Mesenchymal stem cell (in vitro differentiated cells and primary cell): ENCODE data around the gene OR6N2.

Source experiments
- DNase-seq: peaks from one replicate; pipeline ENCODE4 v3.0.0-alpha.2; 2013
- H2AFZ ChIP-seq: one replicate; pipeline ENCODE4 v1.6.1; 2013; ENCODE audit warnings: low read depth, mild to moderate bottlenecking, control low read depth, inconsistent platforms, low read length, moderate library complexity
- H2AK5ac ChIP-seq: 2 replicates; pipeline ENCODE4 v1.6.1; 2013; ENCODE audit warnings: low read length, moderate library complexity, mild to moderate bottlenecking, inconsistent platforms; ENCODE audit not compliant: severe bottlenecking
- H2BK120ac ChIP-seq: one replicate; pipeline ENCODE4 v1.6.1; 2013; ENCODE audit warnings: low read depth, mild to moderate bottlenecking, inconsistent platforms, low read length, moderate library complexity
- H2BK12ac ChIP-seq, 2 experiments: one replicate each; pipeline ENCODE4 v1.6.1; 2013; ENCODE audit warnings: inconsistent platforms in 2 of 2, low read length in 2 of 2, mild to moderate bottlenecking in 2 of 2, moderate library complexity in 2 of 2, control low read depth in 1 of 2
- H2BK15ac ChIP-seq: one replicate; pipeline ENCODE4 v1.6.1; 2013; ENCODE audit warnings: mild to moderate bottlenecking, low read depth, inconsistent platforms; ENCODE audit not compliant: poor library complexity, severe bottlenecking
- H2BK5ac ChIP-seq: 2 replicates; pipeline ENCODE4 v1.6.1; 2013; ENCODE audit warnings: low read depth, mild to moderate bottlenecking, low read length, control low read depth, inconsistent platforms; ENCODE audit not compliant: poor library complexity, severe bottlenecking
- H3K14ac ChIP-seq, 2 experiments: one replicate each; pipeline ENCODE4 v1.6.1; 2013; ENCODE audit warnings: inconsistent platforms in 2 of 2, low read length in 2 of 2, control low read depth in 1 of 2, mild to moderate bottlenecking in 1 of 2, moderate library complexity in 1 of 2
- H3K18ac ChIP-seq, 2 experiments: one replicate each; pipeline ENCODE4 v1.6.1; 2013; ENCODE audit warnings: inconsistent platforms in 2 of 2, low read length in 2 of 2, control low read depth in 1 of 2, low read depth in 1 of 2, mild to moderate bottlenecking in 1 of 2
- H3K23ac ChIP-seq, 2 experiments: one replicate each; pipeline ENCODE4 v1.6.1; 2013; ENCODE audit warnings: inconsistent platforms in 2 of 2, low read length in 2 of 2, mild to moderate bottlenecking in 2 of 2, moderate library complexity in 2 of 2, control low read depth in 1 of 2
- H3K27ac ChIP-seq: 2 replicates; pipeline ENCODE4 v1.5.1; 2013; ENCODE audit warnings: mild to moderate bottlenecking, moderate library complexity, low read length, control low read depth, inconsistent platforms; ENCODE audit not compliant: poor library complexity, severe bottlenecking
- H3K27me3 ChIP-seq, 2 experiments: 2 replicates each; pipeline versions ENCODE4 v1.6.1 to v1.7.0; 2013; ENCODE audit warnings: low read length in 2 of 2, mild to moderate bottlenecking in 2 of 2, moderate library complexity in 2 of 2, control low read depth in 1 of 2, inconsistent platforms in 1 of 2; ENCODE audit not compliant: control insufficient read depth in 1 of 2, insufficient read depth in 1 of 2
- H3K36me3 ChIP-seq, 2 experiments: 2 replicates each; pipeline versions ENCODE4 v1.6.1 to v1.7.0; 2013; ENCODE audit warnings: low read length in 2 of 2, control low read depth in 1 of 2, inconsistent platforms in 1 of 2, low read depth in 1 of 2, mild to moderate bottlenecking in 1 of 2; ENCODE audit not compliant: insufficient read depth in 2 of 2, control insufficient read depth in 1 of 2
- H3K4ac ChIP-seq, 2 experiments: one replicate each; pipeline ENCODE4 v1.6.1; 2013; ENCODE audit warnings: inconsistent platforms in 2 of 2, low read length in 2 of 2, mild to moderate bottlenecking in 2 of 2, moderate library complexity in 2 of 2, control low read depth in 1 of 2, low read depth in 1 of 2
- H3K4me1 ChIP-seq: 2 replicates; pipeline ENCODE4 v1.6.1; 2013; ENCODE audit warnings: low read depth, low read length, control low read depth; ENCODE audit not compliant: control insufficient read depth, insufficient read depth
- H3K4me2 ChIP-seq: 2 replicates; pipeline ENCODE4 v1.6.1; 2013; ENCODE audit warnings: low read length, mild to moderate bottlenecking, inconsistent platforms; ENCODE audit not compliant: poor library complexity, severe bottlenecking
- H3K4me3 ChIP-seq, 2 experiments: 2 replicates each; pipeline versions ENCODE4 v1.5.1 to v1.7.0; 2013; ENCODE audit warnings: low read length in 2 of 2, mild to moderate bottlenecking in 2 of 2, control low read depth in 1 of 2, low read depth in 1 of 2; ENCODE audit not compliant: insufficient read depth in 1 of 2
- H3K79me1 ChIP-seq: replicated peaks from 2 replicates; pipeline ENCODE4 v1.6.1; 2013; ENCODE audit warnings: mild to moderate bottlenecking, control low read depth, low read length, inconsistent platforms; ENCODE audit not compliant: poor library complexity, severe bottlenecking
- H3K9ac ChIP-seq: 2 replicates; pipeline ENCODE4 v1.7.0; 2013; ENCODE audit warnings: mild to moderate bottlenecking, low read length, moderate library complexity
- H3K9me3 ChIP-seq: 2 replicates; pipeline ENCODE4 v1.7.0; 2013; ENCODE audit warnings: mild to moderate bottlenecking, low read length; ENCODE audit not compliant: control insufficient read depth
- H4K8ac ChIP-seq: one replicate; pipeline ENCODE4 v1.6.1; 2013; ENCODE audit warnings: inconsistent platforms, mild to moderate bottlenecking, low read length, moderate library complexity
- H4K91ac ChIP-seq: one replicate; pipeline ENCODE4 v1.6.1; 2013; ENCODE audit warnings: mild to moderate bottlenecking, low read length, inconsistent platforms
- WGBS: methylation state at CpG from one replicate; pipeline ENCODE4 v1.1.7; 2013; ENCODE audit warnings: mixed read lengths; 5-methylcytosine and 5-hydroxymethylcytosine counted together

OR6N2 gene

GRCh38 chr1:158799689-158800088, 18.7 kb upstream of the OR6N2 start:
- no peak overlapping the region for H2BK12ac ChIP-seq
- no peak overlapping the region for H3K14ac ChIP-seq
- no peak overlapping the region for H3K4me3 ChIP-seq
- no peak overlapping the region for H2BK15ac ChIP-seq
- no peaks in the 10 kb centered on the region for H3K79me1 ChIP-seq
- H3K36me3 ChIP-seq, result no peaks in the 10 kb centered on the region
- H3K4me2 ChIP-seq, result no peak overlapping the region
- no peak overlapping the region for H2BK120ac ChIP-seq
- WGBS, result 68% methylated on average over 2 of the region's 4 CpGs
- no peak overlapping the region for H2AFZ ChIP-seq
- H3K18ac ChIP-seq, result no peak overlapping the region
- H3K9me3 ChIP-seq, result no peaks in the 10 kb centered on the region
- peaks cover 0 to 6% of the 10 kb centered on the region in 2 experiments for H3K27me3 ChIP-seq
- H3K4me1 ChIP-seq, result no peaks in the 10 kb centered on the region
- no peak overlapping the region for H3K4ac ChIP-seq
- no peak for DNase-seq
- H4K8ac ChIP-seq, result no peak overlapping the region
- no peak overlapping the region for H3K23ac ChIP-seq
- H3K9ac ChIP-seq, result no peak overlapping the region
- no peak overlapping the region for H2AK5ac ChIP-seq
- no peak overlapping the region for H4K91ac ChIP-seq
- no peak overlapping the region for H3K27ac ChIP-seq
- no peak overlapping the region for H2BK5ac ChIP-seq

- no peak overlapping the region for H3K27ac ChIP-seq
- no peak overlapping the region for H2BK120ac ChIP-seq
- H3K14ac ChIP-seq, result no peak overlapping the region
- H3K79me1 ChIP-seq, result no peaks in the 10 kb centered on the region
- H3K4me1 ChIP-seq, result no peaks in the 10 kb centered on the region
- H4K91ac ChIP-seq, result no peak overlapping the region
- no peak overlapping the region for H2AFZ ChIP-seq
- no peak overlapping the region for H2BK5ac ChIP-seq
- H2BK12ac ChIP-seq, result no peak overlapping the region
- peaks cover 0 to 6% of the 10 kb centered on the region in 2 experiments for H3K27me3 ChIP-seq
- 79% methylated on average over 3 of the region's 3 CpGs for WGBS
- H3K23ac ChIP-seq, result no peak overlapping the region
- DNase-seq, result no peak
- H3K9ac ChIP-seq, result no peak overlapping the region
- no peak overlapping the region for H4K8ac ChIP-seq
- H3K4me2 ChIP-seq, result no peak overlapping the region
- H3K36me3 ChIP-seq, result no peaks in the 10 kb centered on the region
- H2AK5ac ChIP-seq, result no peak overlapping the region
- H3K4ac ChIP-seq, result no peak overlapping the region
- H3K4me3 ChIP-seq, result no peak overlapping the region
- no peak overlapping the region for H3K18ac ChIP-seq
- H2BK15ac ChIP-seq, result no peak overlapping the region
- H3K9me3 ChIP-seq, result no peaks in the 10 kb centered on the region
Observed at GRCh38 chr1:158798531-158798930, 17.5 kb upstream of the OR6N2 start.

- Histone ChIP-seq H2BK120ac (no peak overlapping the region), H3K4me1 (no peaks in the 10 kb centered on the region), H3K4me3 (no peak overlapping the region), H3K14ac (no peak overlapping the region), H3K4me2 (no peak overlapping the region), H2BK15ac (no peak overlapping the region), H3K9ac (no peak overlapping the region), H3K18ac (no peak overlapping the region), H3K27me3 (peaks cover 0 to 4% of the 10 kb centered on the region in 2 experiments), H4K8ac (no peak overlapping the region), H2AK5ac (no peak overlapping the region), H2AFZ (no peak overlapping the region), H2BK12ac (no peak overlapping the region), H3K9me3 (no peaks in the 10 kb centered on the region), H3K4ac (no peak overlapping the region), H3K36me3 (no peaks in the 10 kb centered on the region), H4K91ac (no peak overlapping the region), H3K27ac (no peak overlapping the region), H2BK5ac (no peak overlapping the region), H3K79me1 (no peaks in the 10 kb centered on the region), H3K23ac (no peak overlapping the region)
- DNase-seq, result no peak
- 66% methylated on average over 6 of the region's 6 CpGs for WGBS
Observed at GRCh38 chr1:158794247-158794646, 13.2 kb upstream of the OR6N2 start.

DNA sequence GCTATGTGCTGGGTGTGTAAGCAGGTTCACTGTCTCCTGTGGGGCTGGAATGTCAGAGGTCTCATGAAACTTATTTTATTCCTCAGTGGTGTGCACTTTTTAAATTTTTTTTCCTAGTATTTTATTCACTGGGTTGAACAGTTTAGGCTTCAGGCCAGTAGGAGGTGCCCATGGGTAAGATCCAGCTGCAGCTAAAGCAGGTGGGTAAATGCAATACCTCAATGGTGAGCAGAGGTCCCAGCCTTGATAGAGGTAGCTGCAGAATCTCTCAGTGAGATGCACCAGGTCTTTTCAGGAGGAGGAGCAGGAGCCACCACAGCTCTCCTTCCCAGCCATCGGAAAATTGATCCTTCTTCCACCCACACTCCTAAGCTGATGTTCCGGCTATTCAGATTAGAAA, 12.6 kb upstream of the OR6N2 start:
- Histone ChIP-seq H2BK120ac (no peak overlapping the region), H2AK5ac (no peak overlapping the region), H3K4me2 (no peak overlapping the region), H3K4ac (no peak overlapping the region), H3K18ac (no peak overlapping the region), H3K27me3 (peaks cover 0 to 4% of the 10 kb centered on the region in 2 experiments), H2AFZ (no peak overlapping the region), H4K8ac (no peak overlapping the region), H3K27ac (no peak overlapping the region), H3K14ac (no peak overlapping the region), H2BK5ac (no peak overlapping the region), H4K91ac (no peak overlapping the region), H3K23ac (no peak overlapping the region), H2BK15ac (no peak overlapping the region), H3K9ac (no peak overlapping the region), H3K79me1 (no peaks in the 10 kb centered on the region), H3K36me3 (no peaks in the 10 kb centered on the region), H2BK12ac (no peak overlapping the region), H3K4me3 (no peak overlapping the region), H3K9me3 (no peaks in the 10 kb centered on the region), H3K4me1 (no peaks in the 10 kb centered on the region)
- DNase-seq, result no peak
- whole genome bisulfite sequencing, result 40% methylated on average over 2 of the region's 2 CpGs
